Activated CD4-positive, alpha-beta T cell treated with anti-CD3 and anti-CD28 coated beads, Interleukin-2, amount 10 ng/mL, durations not matched to agents 7 days and 5 days (primary cell): ENCODE measurements around the gene BSND. TPM values are rescaled to one million over a fixed set of nuclear protein-coding genes. Genes with fewer than 3 reads are reported as not detected.

Experiments used
- CTCF ChIA-PET: fragments of 350-600 bp; sonication (Branson Sonifier 250); formaldehyde crosslinking; loops from one replicate; lab custom pipeline; 2021; ENCODE audit warnings: antibody characterized with exemption; lab: Charles Lee
- POLR2A ChIA-PET: fragments of 350-600 bp; sonication (Branson Sonifier 250); formaldehyde crosslinking; loops from one replicate; lab custom pipeline; 2021; ENCODE audit warnings: antibody characterized with exemption; lab: Charles Lee
- DNase-seq: peaks from one replicate; pipeline ENCODE4 v3.0.0-alpha.2; 2020
- H3K27ac Mint-ChIP-seq: one replicate; pipeline ENCODE4 v1.8.0; 2021; ENCODE audit warnings: mild to moderate bottlenecking, moderate library complexity, mixed read lengths
- H3K27me3 Mint-ChIP-seq: one replicate; pipeline ENCODE4 v1.8.0; 2021; ENCODE audit warnings: mixed read lengths
- H3K36me3 Mint-ChIP-seq: one replicate; pipeline ENCODE4 v1.8.0; 2021; ENCODE audit warnings: low read depth, mixed read lengths
- H3K4me1 Mint-ChIP-seq: one replicate; pipeline ENCODE4 v1.8.0; 2021; ENCODE audit warnings: mixed read lengths
- H3K4me3 Mint-ChIP-seq: one replicate; pipeline ENCODE4 v1.8.0; 2021; ENCODE audit warnings: mild to moderate bottlenecking, moderate library complexity, mixed read lengths
- H3K9me3 Mint-ChIP-seq: one replicate; pipeline ENCODE4 v1.8.0; 2021; ENCODE audit warnings: mixed read lengths
- total RNA-seq, 2 experiments: library from RNA; stranded (reverse); gene quantifications; one replicate each; pipeline ENCODE4 v1.2.3, GENCODE V29; 2021

The BSND gene
- total RNA-seq, 2 experiments from 2014 or later: 0.05 TPM; not detected in 1

GRCh38 chr1:54996869-54997710, 1.6 kb upstream of the BSND start:
- no peak for DNase-seq
- POLR2A ChIA-PET: no interaction called here
- Mint-ChIP-seq H3K9me3 (no peaks in the 10 kb centered on the region), H3K36me3 (no peaks in the 10 kb centered on the region), H3K27me3 (peaks cover 35% of the 10 kb centered on the region), H3K4me1 (peaks cover 28% of the 10 kb centered on the region), H3K27ac (peak overlapping the region; percentile 26), H3K4me3 (no peak overlapping the region)
- CTCF ChIA-PET: interaction anchor here (1.0 to 4.9 kb wide), 15 partner anchors 10 to 325 kb away, joined by 3 to 94 read pairs (median 5); partner anchors contain the start of gene DHCR24

- Mint-ChIP-seq H3K27me3 (peaks cover 35% of the 10 kb centered on the region), H3K4me3 (no peak overlapping the region)
Observed at GRCh38 chr1:54997711-54997986, 1.1 kb upstream of the BSND start.

GRCh38 chr1:54998100-54998499, 633 bp upstream of the BSND start:
- Mint-ChIP-seq H3K27ac (no peak overlapping the region), H3K4me3 (no peak overlapping the region), H3K36me3 (no peaks in the 10 kb centered on the region), H3K9me3 (no peaks in the 10 kb centered on the region), H3K27me3 (peaks cover 35% of the 10 kb centered on the region), H3K4me1 (peaks cover 28% of the 10 kb centered on the region)
- no peak for DNase-seq
- CTCF ChIA-PET: interaction anchor here (0.6 to 4.9 kb wide), 3 partner anchors 11 to 92 kb away, joined by 3 to 94 read pairs (median 20); no protein-coding TSS in a partner anchor
- POLR2A ChIA-PET: no interaction called here

More at GRCh38 chr1:54997711-54997986, 1.1 kb upstream of the BSND start:
- peaks cover 28% of the 10 kb centered on the region for H3K4me1 Mint-ChIP-seq
- no peak for DNase-seq
- no peaks in the 10 kb centered on the region for H3K36me3 Mint-ChIP-seq
- ChIA-PET CTCF (interaction anchor here (1.9 to 4.9 kb wide), 3 partner anchors 10 to 50 kb away, joined by 5 to 94 read pairs (median 20); no protein-coding TSS in a partner anchor), POLR2A (no interaction called here)
- H3K27ac Mint-ChIP-seq: peak overlapping the region; percentile 26
- no peaks in the 10 kb centered on the region for H3K9me3 Mint-ChIP-seq

GRCh38 chr1:55000110-55001085, 1.7 kb downstream of the BSND start:
- CTCF ChIA-PET: no interaction called here
- no peak for DNase-seq
- peaks cover 20% of the 10 kb centered on the region for H3K4me1 Mint-ChIP-seq
- no peak overlapping the region for H3K27ac Mint-ChIP-seq
- H3K4me3 Mint-ChIP-seq: no peak overlapping the region
- POLR2A ChIA-PET: no interaction called here
- no peaks in the 10 kb centered on the region for H3K36me3 Mint-ChIP-seq
- H3K27me3 Mint-ChIP-seq: peaks cover 32% of the 10 kb centered on the region
- H3K9me3 Mint-ChIP-seq: no peaks in the 10 kb centered on the region

- no peak overlapping the region for H3K27ac Mint-ChIP-seq
- ChIA-PET CTCF (interaction anchor here (1.3 to 1.6 kb wide), 2 partner anchors 57 to 58 kb away, joined by 3 to 8 read pairs; no protein-coding TSS in a partner anchor), POLR2A (no interaction called here)
- no peaks in the 10 kb centered on the region for H3K9me3 Mint-ChIP-seq
- H3K4me1 Mint-ChIP-seq: peaks cover 11% of the 10 kb centered on the region
- DNase-seq: no peak
- H3K4me3 Mint-ChIP-seq: no peak overlapping the region
- H3K36me3 Mint-ChIP-seq: no peaks in the 10 kb centered on the region
- peaks cover 24% of the 10 kb centered on the region for H3K27me3 Mint-ChIP-seq
Observed at GRCh38 chr1:55001311-55001710, 2.6 kb downstream of the BSND start.

- Mint-ChIP-seq H3K4me3 (no peak overlapping the region), H3K9me3 (no peaks in the 10 kb centered on the region), H3K4me1 (no peaks in the 10 kb centered on the region), H3K27ac (no peak overlapping the region), H3K36me3 (no peaks in the 10 kb centered on the region), H3K27me3 (peaks cover 13% of the 10 kb centered on the region)
- ChIA-PET CTCF (interaction anchor here (0.6 to 1.6 kb wide), 3 partner anchors 52 to 1241 kb away, joined by 4 to 8 read pairs (median 5); no protein-coding TSS in a partner anchor), POLR2A (no interaction called here)
- DNase-seq: no peak
Observed at GRCh38 chr1:55002686-55003085, 4.0 kb downstream of the BSND start.

- CTCF ChIA-PET: interaction anchor here (1.1 kb wide), 1 partner anchor 60 kb away, joined by 4 read pairs; no protein-coding TSS in a partner anchor
- H3K27ac Mint-ChIP-seq: no peak overlapping the region
Observed at GRCh38 chr1:55005351-55006140, 6.8 kb downstream of the BSND start.

GRCh38 chr1:55006931-55007330, 8.2 kb downstream of the BSND start:
- Mint-ChIP-seq H3K27me3 (no peaks in the 10 kb centered on the region), H3K36me3 (no peaks in the 10 kb centered on the region), H3K9me3 (no peaks in the 10 kb centered on the region), H3K27ac (no peak overlapping the region), H3K4me1 (peaks cover 4% of the 10 kb centered on the region), H3K4me3 (no peak overlapping the region)
- no peak for DNase-seq
- ChIA-PET CTCF (interaction anchor here (1.1 to 1.3 kb wide), 3 partner anchors 10 to 62 kb away, joined by 3 to 5 read pairs (median 4); no protein-coding TSS in a partner anchor), POLR2A (no interaction called here)

More at GRCh38 chr1:55005351-55006140, 6.8 kb downstream of the BSND start:
- POLR2A ChIA-PET: no interaction called here
- H3K4me3 Mint-ChIP-seq: no peak overlapping the region
- no peaks in the 10 kb centered on the region for H3K9me3 Mint-ChIP-seq
- no peaks in the 10 kb centered on the region for H3K36me3 Mint-ChIP-seq
- H3K4me1 Mint-ChIP-seq: no peaks in the 10 kb centered on the region
- H3K27me3 Mint-ChIP-seq: no peaks in the 10 kb centered on the region
- no peak for DNase-seq

- ChIA-PET POLR2A (no interaction called here), CTCF (interaction anchor here (1.0 to 1.3 kb wide), 3 partner anchors 11 to 61 kb away, joined by 3 to 5 read pairs (median 3); no protein-coding TSS in a partner anchor)
Observed at GRCh38 chr1:55007625-55008024, 8.9 kb downstream of the BSND start.

GRCh38 chr1:55010194-55010886, 11.6 kb downstream of the BSND start:
- H3K36me3 Mint-ChIP-seq: no peaks in the 10 kb centered on the region
- no peak overlapping the region for H3K4me3 Mint-ChIP-seq
- CTCF ChIA-PET: no interaction called here
- DNase-seq: no peak
- POLR2A ChIA-PET: no interaction called here
- peaks cover 4% of the 10 kb centered on the region for H3K4me1 Mint-ChIP-seq
- H3K27me3 Mint-ChIP-seq: peaks cover 9% of the 10 kb centered on the region
- H3K9me3 Mint-ChIP-seq: no peaks in the 10 kb centered on the region
- H3K27ac Mint-ChIP-seq: no peak overlapping the region

More at GRCh38 chr1:55007625-55008024, 8.9 kb downstream of the BSND start:
- peaks cover 4% of the 10 kb centered on the region for H3K4me1 Mint-ChIP-seq
- H3K4me3 Mint-ChIP-seq: no peak overlapping the region
- H3K27ac Mint-ChIP-seq: no peak overlapping the region
- H3K9me3 Mint-ChIP-seq: no peaks in the 10 kb centered on the region
- DNase-seq: no peak
- no peaks in the 10 kb centered on the region for H3K36me3 Mint-ChIP-seq
- no peaks in the 10 kb centered on the region for H3K27me3 Mint-ChIP-seq

- ChIA-PET CTCF (no interaction called here), POLR2A (no interaction called here)
- H3K27ac Mint-ChIP-seq: no peak overlapping the region
- H3K27me3 Mint-ChIP-seq: peaks cover 10% of the 10 kb centered on the region
- peaks cover 4% of the 10 kb centered on the region for H3K4me1 Mint-ChIP-seq
- no peaks in the 10 kb centered on the region for H3K9me3 Mint-ChIP-seq
- H3K4me3 Mint-ChIP-seq: no peak overlapping the region
- H3K36me3 Mint-ChIP-seq: no peaks in the 10 kb centered on the region
- DNase-seq: no peak
Observed at GRCh38 chr1:55010887-55011217, 12.1 kb downstream of the BSND start.
